ENCODE results near the gene CAP1.
A peak's percentile ranks its signal among the peaks of the same experiment; 100 is the strongest.

The CAP1 gene

GRCh38 chr1:40096977-40097782 is 56.7 kb downstream of the CAP1 start, which contains the start of gene PPT1:
Gene PPT1, minus strand, starts transcription at chr1:40097252. Its CDS starts 14 bp downstream, at chr1:40097238.
- DNase-seq, result peak; percentile 54

- DNase-seq, result no peak
These were observed 61.5 kb downstream of the CAP1 start for GRCh38 chr1:40102038-40102437.

- DNase-seq, result no peak
These were observed 62.4 kb downstream of the CAP1 start for GRCh38 chr1:40102896-40103295.

- no peak for DNase-seq
These were observed 64.5 kb downstream of the CAP1 start for GRCh38 chr1:40105028-40105427.

GRCh38 chr1:40107290-40107959 is 66.9 kb downstream of the CAP1 start:
- no peak for DNase-seq

- no peak for DNase-seq
These were observed 69.9 kb downstream of the CAP1 start for GRCh38 chr1:40110389-40110788.

GRCh38 chr1:40114400-40114799 is 73.9 kb downstream of the CAP1 start:
- no peak for DNase-seq

GRCh38 chr1:40120128-40120527 is 79.6 kb downstream of the CAP1 start:
- no peak for DNase-seq

Measured in activated T-cell treated with anti-CD3 and anti-CD28 coated beads for 4 hours (primary cell).